Right renal cortex interstitium (tissue), 3 donors: ENCODE results near the gene GCLM. TPM values are rescaled to one million over a fixed set of nuclear protein-coding genes. Genes with fewer than 3 reads are reported as not detected.
A peak's percentile ranks its signal among the peaks of the same experiment; 100 is the strongest.
"Not testable (repeated sequence)": the region's sequence is repeated elsewhere in the genome, so short reads cannot be mapped to it uniquely, and the experiment has no call there.

Experiments
- DNase-seq, 3 donors: peaks; one replicate each; pipeline ENCODE4 v3.0.0-alpha.2; 2013; ENCODE audit warnings: low read depth in 3 of 3, low spot score in 2 of 3
- polyA plus RNA-seq, 3 donors: library from polyadenylated mRNA; unstranded; fragments of 120-200 nt; gene quantifications; one replicate each; pipeline ENCODE4 v1.2.1, GENCODE V29; 2013; ENCODE audit not compliant: insufficient read length in 3 of 3

The GCLM gene
- polyA plus RNA-seq, 3 donors = 12.2 to 13.0 (median 12.4) TPM

DNA sequence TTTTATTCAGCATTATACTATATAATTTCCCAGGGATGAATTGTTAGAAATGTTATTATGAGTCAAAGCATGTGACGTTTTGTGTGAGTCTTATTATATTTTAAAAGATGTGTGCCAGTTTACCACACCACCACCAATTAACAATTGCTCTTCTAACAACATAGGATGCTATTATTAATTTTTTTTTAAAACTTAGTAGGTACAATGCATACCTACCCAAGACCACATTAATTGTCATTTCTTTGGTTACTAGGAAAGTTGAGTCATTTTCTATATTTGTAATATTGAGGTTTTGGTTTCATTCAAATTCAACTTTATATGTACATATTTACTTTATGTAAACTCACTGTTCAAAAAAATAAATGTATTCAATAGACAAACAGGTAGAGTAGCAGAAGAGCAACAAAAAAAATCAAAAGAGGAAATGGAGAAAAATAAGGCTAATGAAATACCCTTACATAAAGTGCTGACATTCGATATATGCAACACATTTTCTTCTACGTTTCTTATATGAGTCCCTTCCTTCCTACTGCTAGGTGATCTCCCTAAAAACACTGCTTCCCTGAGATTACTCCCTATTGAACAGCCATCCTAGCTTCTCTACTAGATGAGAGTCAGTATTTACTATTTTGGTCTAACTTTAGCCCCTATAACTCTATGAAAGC, 9.6 kb downstream of the GCLM start:
- DNase-seq = no peak

DNA sequence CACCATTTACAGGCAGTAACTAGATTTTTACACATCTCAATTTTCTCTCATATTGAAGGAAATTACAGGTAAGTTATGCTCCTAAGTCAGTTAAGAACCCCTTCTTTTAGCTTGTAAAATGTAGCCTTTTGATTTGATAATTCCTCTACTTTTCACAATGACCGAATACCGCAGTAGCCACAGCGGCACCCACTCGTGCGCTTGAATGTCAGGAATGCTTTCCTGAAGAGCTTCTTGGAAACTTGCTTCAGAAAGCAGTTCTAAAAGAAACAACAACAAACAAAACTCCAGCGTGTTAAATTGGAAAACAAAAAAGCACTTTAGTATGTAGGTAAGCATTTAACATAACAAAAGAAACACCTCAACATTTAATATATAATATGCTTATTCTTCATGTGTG, 20.3 kb downstream of the GCLM start:
- DNase-seq = no peak

DNA sequence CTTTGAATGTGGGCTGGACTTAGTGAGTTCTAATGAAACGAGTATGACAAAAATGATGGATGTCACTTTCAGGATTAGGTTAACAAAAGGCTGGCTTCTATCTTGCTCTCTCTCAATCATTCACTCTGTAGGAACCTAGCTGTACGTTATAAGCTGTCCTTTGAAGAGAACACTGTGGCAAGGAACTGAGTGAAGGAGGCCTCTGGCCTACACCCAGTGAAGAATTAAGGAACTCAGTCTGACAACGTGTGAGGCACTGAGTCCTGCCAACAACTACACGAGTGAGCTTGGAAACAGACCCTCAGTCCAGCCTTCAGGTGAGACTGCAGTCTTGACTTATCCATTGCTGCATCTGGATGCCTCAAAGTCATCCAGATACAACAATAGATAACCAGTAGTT, 27.0 kb downstream of the GCLM start:
- DNase-seq = no peak

DNA sequence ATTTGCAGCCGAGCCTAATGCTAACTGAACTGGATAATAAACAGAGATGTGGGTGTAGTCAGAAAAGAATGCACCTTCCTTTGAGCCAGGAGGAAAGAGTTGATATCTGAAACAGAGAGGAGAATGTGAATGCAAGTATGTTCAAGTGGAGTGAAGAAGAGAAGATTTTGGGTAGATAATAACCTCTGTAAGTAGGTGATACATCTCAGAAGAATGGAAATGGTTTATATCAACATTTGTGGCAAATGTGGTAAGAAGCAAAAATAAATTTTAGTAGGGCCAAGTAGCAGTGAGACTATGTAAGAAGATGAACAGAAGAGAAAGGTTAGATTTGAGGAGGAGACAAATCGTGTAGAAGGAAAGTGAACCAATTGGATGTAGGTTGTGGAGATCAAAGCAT, 28.5 kb downstream of the GCLM start:
- DNase-seq = no peak

DNA sequence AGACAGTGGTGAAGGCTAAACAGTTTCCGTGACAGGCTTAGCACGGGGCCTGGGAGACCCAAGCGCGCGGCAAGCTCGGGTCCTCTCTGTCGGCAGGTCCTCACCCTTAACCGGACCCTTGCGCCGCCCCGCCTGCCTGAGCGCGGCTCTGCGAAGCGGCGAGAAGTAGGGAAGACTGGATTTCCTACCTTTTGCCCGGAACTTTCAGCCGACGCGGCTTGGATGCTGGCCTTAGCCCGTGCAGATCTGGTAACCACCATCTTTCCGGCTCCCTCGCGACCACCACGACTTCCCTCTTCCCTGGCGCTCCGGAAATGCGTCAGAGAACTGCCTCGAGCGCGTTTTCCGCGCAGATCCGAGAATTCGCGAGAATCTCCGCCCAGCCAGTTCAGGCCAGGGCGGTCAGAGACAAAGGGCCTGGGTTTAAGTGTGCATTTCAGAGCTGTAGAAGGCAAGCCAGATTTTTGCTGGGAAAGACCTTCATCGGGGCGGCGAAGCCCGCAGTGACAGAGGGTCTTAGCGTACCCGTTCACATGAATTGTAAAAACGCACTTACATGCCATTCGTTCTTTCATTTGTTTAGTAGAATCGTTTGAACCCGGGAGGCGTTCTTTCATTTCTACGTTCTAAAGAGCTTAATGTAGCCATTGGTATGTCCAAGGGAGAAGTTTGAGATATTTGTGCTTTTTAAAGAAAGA, 30.2 kb downstream of the GCLM start, which contains the start of gene DNTTIP2:
Gene DNTTIP2, minus strand, starts transcription at position 318 of the 698 bp plus-strand sequence. Its CDS starts 58 bp downstream, at position 260.
- DNase-seq = peak; percentile 90 to 97 (median 93)

DNA sequence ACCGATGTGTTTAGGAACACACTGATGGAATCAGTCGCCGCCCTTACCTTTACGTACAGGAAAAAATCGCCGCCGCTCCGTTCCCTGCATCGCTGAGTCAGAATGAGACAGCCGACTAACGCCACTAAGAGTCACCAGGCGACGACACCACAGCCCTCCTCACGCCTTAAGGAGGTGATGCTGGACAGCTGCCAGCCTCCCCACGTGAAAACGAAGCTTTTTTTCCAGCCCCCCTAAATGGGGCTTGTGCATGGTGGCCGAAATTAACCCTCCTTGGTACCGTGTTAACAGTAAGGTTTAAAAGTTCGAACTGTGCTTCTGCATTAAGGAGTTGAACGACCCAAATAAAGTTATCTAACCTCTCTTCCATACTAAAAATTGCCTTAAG, 30.7 kb downstream of the GCLM start:
- DNase-seq = peak in 1 of 3 donors; percentile 2

DNA sequence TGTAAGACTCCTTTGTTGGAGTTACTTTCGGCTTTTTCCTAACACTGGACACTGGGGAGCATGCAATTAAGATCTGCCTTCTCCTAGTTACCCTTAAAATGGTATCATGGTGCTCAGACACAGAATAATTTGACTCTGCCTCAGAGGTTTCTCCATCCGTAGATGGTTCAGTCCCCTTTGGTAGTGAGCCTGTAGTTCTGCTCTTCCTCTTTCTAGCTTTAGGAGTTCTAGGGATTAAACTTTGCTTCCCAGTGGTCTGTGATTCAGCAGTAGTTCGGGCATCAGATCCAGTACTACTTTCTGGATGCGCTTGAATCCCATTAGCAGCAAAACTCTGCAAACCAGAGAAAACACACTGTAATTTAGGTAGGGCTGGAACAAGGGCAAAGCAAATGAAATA, 31.7 kb downstream of the GCLM start:
- DNase-seq = no peak

DNA sequence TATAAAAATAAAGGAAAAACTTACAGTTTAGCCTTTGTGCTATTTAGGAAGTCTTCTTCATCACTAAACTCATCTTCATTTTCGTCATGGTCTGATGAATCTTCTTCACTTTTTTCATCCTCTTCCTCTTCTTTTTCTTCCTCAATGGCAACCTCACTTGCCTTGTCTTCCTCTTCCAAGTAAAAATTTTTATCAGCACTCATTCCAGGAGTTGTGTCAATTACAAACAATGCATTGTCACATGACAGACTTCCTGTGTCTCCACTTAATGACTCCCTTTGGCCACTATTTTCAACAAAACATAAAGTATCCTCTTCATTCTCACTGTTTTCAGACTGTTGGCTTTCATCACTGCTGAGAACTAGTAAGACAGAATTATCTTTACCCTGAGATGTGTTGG, 33.0 kb downstream of the GCLM start:
- no peak for DNase-seq

DNA sequence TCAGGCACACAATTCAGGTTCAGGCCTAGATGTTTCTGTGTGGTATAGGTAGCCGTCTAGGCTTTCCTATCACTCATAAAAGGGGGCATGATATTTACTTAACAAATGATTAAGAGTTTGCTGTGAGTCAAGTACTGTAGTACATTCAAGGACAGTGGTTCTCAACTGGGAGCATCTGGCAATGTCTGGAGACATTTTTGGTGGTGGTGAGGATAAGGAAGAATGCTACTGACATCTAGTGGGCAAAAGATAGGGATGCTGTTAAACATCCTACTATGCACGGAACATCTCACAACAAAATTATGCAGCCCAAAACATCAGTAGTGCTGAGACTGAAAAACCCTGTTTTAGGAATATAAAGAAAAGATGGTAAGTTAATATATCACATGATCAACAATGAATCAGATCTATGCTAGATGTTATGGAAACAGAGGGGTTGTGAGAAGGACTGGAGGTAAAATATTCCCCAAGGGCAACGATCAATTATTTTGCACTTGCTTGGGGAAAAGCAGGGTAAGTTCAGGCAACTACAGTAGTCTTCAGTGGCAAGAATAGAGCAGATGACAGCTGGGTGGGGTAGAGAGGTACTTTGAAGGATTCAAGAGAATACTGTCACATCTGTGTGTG, 35.1 kb downstream of the GCLM start:
- no peak for DNase-seq

DNA sequence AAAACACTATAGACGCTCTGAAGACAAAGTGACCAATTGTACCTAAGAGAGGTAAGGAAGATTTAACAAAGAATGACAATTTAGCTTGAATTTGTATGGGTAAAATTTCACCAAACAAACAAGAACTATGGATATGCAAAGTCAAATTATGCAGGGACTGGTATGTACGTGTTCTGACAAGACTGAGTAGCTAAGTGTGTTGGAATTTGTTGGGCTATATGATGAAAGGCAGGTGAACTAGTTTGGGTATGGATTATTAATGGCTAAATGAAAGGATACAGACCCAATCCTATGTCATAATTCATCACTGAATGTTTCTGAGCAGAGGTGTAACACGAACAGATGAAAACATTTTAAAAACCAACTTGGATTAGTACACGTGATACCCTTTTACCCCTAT, 37.9 kb downstream of the GCLM start:
- no peak for DNase-seq

DNA sequence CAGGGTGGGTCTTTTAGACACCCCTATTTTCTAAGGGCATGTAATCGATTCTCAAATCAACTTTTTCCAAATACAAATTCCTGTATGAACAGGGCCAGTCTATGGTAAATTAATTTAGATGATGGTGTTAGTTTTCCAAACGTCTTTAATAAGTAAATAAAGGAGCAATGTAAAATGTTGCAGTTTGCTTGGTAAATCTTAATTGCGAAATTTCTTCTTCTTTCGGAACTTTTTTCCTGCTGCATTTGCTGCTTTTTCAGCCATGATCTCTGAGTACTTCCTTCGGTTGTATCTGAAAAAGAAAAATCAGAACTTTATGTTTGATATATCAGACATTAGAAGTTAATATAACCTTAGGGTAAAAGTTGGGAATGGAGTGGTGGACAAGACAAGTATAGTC, 39.6 kb downstream of the GCLM start:
- DNase-seq = no peak

DNA sequence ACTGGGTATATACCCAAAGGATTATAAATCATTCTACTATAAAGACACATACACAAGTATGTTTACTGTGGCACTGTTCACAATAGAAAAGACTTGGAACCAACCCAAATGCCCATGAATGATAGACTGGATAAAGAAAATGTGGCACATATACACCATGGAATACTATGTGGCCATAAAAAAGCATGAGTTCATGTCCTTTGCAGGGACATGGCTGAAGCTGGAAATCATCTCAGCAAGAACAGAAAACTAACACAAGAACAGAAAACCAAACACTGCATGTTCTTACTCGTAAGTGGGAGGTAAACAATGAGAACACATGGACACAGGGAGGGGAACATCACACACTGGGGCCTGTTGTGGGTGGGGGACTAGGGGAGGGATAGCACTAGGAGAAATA, 40.7 kb downstream of the GCLM start:
- DNase-seq = not testable (repeated sequence)

DNA sequence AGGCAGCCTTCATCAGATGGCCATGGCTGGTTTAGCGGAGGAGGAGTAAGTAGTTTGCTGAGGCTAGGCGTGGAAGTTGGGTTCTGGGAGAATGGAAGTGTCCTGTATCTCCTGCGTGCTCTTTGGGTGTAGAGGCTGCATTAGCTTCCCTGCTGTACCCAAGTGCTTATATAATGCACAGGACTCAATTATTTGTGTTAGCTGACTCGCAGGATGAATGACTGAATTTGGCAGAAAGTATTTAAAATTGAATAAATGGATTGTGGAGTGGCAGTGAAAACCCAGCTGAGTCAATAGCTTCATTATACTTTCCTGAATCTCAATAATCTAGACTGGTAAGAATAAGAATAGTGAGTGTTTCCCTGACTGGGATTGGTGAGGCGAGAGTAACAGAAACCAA, 44.0 kb downstream of the GCLM start:
- DNase-seq = no peak

DNA sequence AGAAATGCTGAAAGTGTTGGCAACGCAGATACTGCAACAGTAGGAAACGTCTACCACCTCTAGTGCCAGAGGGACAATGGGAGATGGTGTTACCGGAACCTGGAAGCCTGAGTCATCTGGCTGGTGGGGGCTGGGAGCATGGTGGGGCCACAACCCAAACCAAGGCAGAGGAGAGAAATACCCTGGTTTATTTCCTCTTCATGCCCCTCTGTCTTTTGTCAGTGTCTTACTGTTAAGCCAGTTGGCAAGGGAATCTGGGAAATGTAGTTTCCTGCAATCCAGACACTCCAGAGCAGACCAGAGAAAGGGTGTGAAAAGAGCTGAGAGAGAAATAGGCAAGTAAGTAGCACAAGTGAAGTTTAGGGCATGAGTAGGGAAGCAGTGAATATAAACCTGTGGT, 45.1 kb downstream of the GCLM start:
- no peak for DNase-seq

DNA sequence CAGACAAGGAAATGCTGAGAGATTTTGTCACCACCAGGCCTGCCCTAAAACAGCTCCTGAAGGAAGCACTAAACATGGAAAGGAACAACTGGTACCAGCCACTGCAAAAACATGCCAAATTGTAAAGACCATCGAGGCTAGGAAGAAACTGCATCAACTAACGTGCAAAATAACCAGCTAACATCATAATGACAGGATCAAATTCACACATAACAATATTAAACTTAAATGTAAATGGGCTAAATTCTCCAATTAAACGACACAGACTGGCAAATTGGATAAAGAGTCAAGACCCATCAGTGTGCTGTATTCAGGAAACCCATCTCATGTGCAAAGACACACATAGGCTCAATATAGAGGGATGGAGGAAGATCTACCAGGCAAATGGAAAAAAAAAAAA, 51.6 kb downstream of the GCLM start:
- not testable (repeated sequence) for DNase-seq

DNA sequence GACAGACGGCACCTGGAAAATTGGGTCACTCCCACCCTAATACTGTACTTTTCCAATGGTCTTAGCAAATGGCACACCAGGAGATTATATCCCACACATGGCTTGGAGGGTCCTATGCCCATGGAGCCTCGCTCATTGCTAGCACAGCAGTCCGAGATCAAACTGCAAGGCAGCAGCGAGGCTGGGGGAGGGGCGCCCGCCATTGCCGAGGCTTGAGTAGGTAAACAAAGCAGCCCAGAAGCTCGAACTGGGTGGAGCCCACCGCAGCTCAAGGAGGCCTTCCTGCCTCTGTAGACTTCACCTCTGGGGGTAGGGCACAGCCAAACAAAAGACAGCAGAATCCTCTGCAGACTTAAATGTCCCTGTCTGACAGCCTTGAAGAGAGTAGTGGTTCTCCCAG, 53.2 kb downstream of the GCLM start:
- DNase-seq = not testable (repeated sequence)

DNA sequence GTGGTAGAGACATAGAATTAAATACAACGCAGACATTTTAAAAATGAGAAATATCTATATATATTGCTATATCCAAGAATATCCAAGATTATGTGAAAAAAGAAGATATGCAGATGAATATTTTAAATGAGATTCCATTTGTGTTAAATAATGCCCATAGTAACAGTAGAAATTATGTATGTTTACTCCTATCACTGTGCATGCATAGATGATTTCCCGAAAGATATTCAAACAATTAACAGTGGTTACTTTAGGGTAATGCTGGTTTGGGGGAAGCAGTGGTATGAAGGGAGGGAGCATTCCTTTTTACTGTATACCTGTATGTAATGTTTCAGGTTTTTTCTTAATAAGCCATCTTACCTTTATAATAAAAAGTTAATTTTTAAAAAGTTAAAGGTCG, 55.3 kb downstream of the GCLM start:
- no peak for DNase-seq

DNA sequence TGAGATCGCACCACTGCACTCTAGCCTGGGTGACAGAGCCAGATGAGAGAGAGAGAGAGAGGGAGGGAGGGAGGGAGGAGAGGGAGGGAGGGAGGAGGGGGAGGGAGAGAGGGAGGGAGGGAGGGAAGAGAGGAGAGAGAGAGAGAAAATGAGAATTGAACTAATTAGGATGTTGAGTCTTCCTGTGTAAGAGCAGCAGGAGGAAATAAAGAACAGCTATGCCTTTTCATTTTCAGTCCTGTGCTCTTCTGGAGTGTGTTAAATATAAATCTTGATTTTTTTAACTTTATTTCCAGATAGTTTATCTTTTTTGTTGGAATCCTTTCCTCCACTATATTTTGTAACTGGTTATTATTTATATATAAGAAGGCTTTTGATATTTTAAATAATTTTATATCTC, 57.4 kb downstream of the GCLM start:
- no peak for DNase-seq

DNA sequence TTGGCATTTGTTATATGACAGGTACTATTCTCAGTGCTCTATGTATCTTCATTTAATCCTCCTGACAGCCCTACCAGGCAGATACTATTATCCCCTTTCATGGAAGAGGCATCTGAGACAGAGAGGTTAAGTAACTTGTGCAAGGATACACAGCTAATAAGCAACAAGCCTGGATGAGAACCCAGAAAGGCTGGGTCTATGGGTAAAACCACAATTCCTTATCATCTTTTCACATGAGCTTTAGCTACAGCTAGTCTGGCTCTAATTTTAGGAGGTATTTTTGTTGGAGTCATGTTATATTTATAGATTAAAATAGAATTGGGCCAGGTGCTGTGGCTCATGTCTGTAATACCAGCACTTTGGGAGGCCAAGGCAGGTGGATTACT, 57.9 kb downstream of the GCLM start:
- no peak for DNase-seq

DNA sequence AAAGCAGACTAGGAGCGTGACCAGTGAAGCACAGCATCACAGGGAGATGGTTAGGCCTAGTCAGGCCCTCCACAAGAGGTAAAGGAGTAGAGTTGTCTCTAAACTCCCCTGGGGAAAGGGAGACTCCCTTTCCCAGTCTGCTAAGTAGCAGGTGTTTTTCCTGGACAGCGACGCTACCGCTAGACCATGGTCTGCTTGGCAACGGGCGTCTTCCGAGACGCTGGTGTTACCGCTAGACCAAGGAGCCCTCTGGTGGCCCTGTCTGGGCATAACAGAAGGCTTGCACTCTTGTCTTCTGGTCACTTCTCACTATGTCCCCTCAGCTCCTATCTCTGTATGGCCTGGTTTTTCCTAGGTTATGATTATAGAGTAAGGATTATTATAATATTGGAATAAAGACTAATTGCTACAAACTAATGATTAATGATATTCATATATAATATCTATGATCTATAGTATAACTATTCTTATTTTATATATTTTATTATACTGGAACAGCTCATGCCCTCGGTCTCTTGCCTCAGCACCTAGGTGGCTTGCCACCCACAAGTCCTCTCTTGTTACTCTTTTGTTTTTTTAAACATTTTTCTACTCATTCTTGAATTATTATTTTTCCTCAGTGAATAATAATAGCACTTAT, 58.4 kb downstream of the GCLM start:
- not testable (repeated sequence) for DNase-seq

DNA sequence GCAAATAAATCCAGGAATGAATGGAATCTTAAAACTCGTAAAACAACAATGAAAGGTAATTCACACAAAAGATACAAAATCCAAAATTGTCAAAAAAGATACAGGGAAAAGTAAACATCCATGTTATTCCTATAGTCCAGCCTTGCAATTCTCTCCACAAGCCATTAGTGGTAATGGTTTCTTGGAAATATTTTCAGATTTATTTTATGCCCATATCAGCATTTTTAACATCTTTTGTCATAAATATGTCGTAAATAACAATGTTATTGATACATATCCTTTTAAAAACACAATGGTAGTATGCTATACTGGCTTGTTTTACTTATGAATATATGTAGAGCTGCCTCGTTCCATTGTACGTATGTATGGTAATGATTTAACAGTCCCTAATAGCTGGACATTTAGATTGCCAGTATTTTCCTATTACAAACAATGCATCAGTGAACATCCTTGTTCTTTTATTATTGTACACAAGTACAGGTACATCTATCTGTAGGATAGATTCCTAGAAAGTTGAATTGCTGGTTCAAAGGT, 60.8 kb downstream of the GCLM start:
- DNase-seq = no peak
